Natural killer cell (primary cell): Measurements from ENCODE around the gene TFB1M. TPM values are rescaled to one million over a fixed set of nuclear protein-coding genes. Genes with fewer than 3 reads are reported as not detected.

Experiments used
- ATAC-seq, 3 donors: fragments of 150-1000 bp in 2 of 3; fragments of 200-7000 bp in 1 of 3; cut with Tn5 transposase; 1 replicate in 1 of 3; 2 replicates in 2 of 3; pipeline ENCODE4 v1.10.0; 2021; ENCODE audit warnings: mild to moderate bottlenecking in 2 of 3, moderate library complexity in 2 of 3
- DNase-seq, 2 donors: peaks; one replicate each; pipeline versions ENCODE4 v3.0.0 to v3.0.0-alpha.2; 2013 to 2021; ENCODE audit warnings: mixed read lengths in 1 of 2
- H3K27ac ChIP-seq: one replicate; pipeline ENCODE4 v1.5.1; 2013; ENCODE audit warnings: mild to moderate bottlenecking, low read length
- H3K27me3 ChIP-seq: one replicate; pipeline ENCODE4 v1.6.1; 2013; ENCODE audit warnings: low read length; ENCODE audit not compliant: control insufficient read depth, insufficient read depth
- H3K36me3 ChIP-seq: one replicate; pipeline ENCODE4 v1.6.1; 2013; ENCODE audit warnings: low read length; ENCODE audit not compliant: control insufficient read depth, insufficient read depth
- H3K4me1 ChIP-seq: one replicate; pipeline ENCODE4 v1.6.1; 2013; ENCODE audit warnings: low read length; ENCODE audit not compliant: control insufficient read depth, insufficient read depth
- H3K4me3 ChIP-seq: one replicate; pipeline ENCODE4 v1.5.1; 2013; ENCODE audit warnings: low read length
- H3K9me3 ChIP-seq: one replicate; pipeline ENCODE4 v1.6.1; 2013; ENCODE audit warnings: low read length; ENCODE audit not compliant: control insufficient read depth, insufficient read depth
- H3K27ac Mint-ChIP-seq, 2 donors: one replicate each; pipeline ENCODE4 v1.8.0; 2022; ENCODE audit warnings: mild to moderate bottlenecking in 2 of 2, mixed read lengths in 2 of 2, moderate library complexity in 1 of 2
- H3K27me3 Mint-ChIP-seq, 2 donors: one replicate each; pipeline ENCODE4 v1.8.0; 2022; ENCODE audit warnings: low read depth in 2 of 2, mixed read lengths in 2 of 2
- H3K36me3 Mint-ChIP-seq: one replicate; pipeline ENCODE4 v1.8.0; 2022; ENCODE audit warnings: mixed read lengths
- H3K4me1 Mint-ChIP-seq, 2 donors: one replicate each; pipeline ENCODE4 v1.8.0; 2022; ENCODE audit warnings: mixed read lengths in 2 of 2
- H3K4me3 Mint-ChIP-seq: one replicate; pipeline ENCODE4 v1.8.0; 2022; ENCODE audit warnings: mild to moderate bottlenecking, moderate library complexity, mixed read lengths
- H3K9me3 Mint-ChIP-seq, 2 donors: one replicate each; pipeline ENCODE4 v1.8.0; 2022; ENCODE audit warnings: mixed read lengths in 2 of 2
- WGBS: methylation state at CpG from one replicate; pipeline ENCODE4 v1.1.7; 2013; ENCODE audit warnings: missing lambda C conversion rate; ENCODE audit not compliant: insufficient coverage; 5-methylcytosine and 5-hydroxymethylcytosine counted together
- intact Hi-C: fragments of 100-400 bp; cut with micrococcal nuclease; formaldehyde crosslinking; loops from one replicate; pipeline ENCODE4 v1.14.2; 2022
- total RNA-seq, 4 donors: library from RNA; stranded (reverse); fragments of 120-200 nt in 1 of 4; gene quantifications; one replicate each; pipeline versions ENCODE4 v1.2.3 to v1.2.4, GENCODE V29; 2013 to 2022
- TF ChIP-seq, protein P1 (sequence below): fragments of 200-600 bp; IDR thresholded peaks from one replicate; pipeline ENCODE4 v1.8.0; 2022; ENCODE audit warnings: antibody characterized with exemption

Gene TFB1M
- total RNA-seq, 3 donors from 2014 or later (not counting 1 experiment from before 2014, with no cell fraction given): 14.1 to 20.1 (median 17.1) TPM

DNA sequence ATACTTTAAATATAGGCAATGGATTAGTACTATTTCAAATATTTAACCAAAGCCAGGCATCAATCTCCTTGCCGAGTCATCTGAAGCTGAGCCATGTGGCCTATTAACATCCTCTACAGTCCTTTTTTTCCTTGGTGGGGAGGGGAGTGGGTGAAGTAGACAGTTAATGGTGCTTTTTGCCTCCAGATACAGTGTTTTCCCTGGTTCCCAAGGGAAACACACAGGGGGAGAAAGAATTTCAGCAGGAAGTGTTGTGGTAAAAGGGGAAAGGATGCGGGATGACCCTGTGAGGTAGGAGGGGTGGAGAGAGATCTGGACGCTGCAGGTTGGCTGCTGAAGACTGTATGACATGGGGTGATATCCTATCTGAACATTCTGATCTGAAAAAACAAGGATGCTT is 40.9 kb downstream of the TFB1M start:
- no peaks in the 10 kb centered on the region for H3K27me3 ChIP-seq
- Mint-ChIP-seq H3K4me1 (peaks cover 5% of the 10 kb centered on the region in 2 donors), H3K27ac (no peak overlapping the region), H3K27me3 (no peaks in the 10 kb centered on the region), H3K36me3 (no peaks in the 10 kb centered on the region), H3K9me3 (no peaks in the 10 kb centered on the region), H3K4me3 (no peak overlapping the region)
- no peak for ATAC-seq
- 91% methylated on average over 2 of the region's 3 CpGs for WGBS
- H3K4me3 ChIP-seq: no peak overlapping the region
- no peaks in the 10 kb centered on the region for H3K9me3 ChIP-seq
- DNase-seq: no peak
- H3K36me3 ChIP-seq: peaks cover 18% of the 10 kb centered on the region
- no peak overlapping the region for H3K27ac ChIP-seq
- intact Hi-C loops: no loop called here
- TF ChIP-seq, protein P1, sequence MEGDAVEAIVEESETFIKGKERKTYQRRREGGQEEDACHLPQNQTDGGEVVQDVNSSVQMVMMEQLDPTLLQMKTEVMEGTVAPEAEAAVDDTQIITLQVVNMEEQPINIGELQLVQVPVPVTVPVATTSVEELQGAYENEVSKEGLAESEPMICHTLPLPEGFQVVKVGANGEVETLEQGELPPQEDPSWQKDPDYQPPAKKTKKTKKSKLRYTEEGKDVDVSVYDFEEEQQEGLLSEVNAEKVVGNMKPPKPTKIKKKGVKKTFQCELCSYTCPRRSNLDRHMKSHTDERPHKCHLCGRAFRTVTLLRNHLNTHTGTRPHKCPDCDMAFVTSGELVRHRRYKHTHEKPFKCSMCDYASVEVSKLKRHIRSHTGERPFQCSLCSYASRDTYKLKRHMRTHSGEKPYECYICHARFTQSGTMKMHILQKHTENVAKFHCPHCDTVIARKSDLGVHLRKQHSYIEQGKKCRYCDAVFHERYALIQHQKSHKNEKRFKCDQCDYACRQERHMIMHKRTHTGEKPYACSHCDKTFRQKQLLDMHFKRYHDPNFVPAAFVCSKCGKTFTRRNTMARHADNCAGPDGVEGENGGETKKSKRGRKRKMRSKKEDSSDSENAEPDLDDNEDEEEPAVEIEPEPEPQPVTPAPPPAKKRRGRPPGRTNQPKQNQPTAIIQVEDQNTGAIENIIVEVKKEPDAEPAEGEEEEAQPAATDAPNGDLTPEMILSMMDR: no peak
- no peaks in the 10 kb centered on the region for H3K4me1 ChIP-seq

DNA sequence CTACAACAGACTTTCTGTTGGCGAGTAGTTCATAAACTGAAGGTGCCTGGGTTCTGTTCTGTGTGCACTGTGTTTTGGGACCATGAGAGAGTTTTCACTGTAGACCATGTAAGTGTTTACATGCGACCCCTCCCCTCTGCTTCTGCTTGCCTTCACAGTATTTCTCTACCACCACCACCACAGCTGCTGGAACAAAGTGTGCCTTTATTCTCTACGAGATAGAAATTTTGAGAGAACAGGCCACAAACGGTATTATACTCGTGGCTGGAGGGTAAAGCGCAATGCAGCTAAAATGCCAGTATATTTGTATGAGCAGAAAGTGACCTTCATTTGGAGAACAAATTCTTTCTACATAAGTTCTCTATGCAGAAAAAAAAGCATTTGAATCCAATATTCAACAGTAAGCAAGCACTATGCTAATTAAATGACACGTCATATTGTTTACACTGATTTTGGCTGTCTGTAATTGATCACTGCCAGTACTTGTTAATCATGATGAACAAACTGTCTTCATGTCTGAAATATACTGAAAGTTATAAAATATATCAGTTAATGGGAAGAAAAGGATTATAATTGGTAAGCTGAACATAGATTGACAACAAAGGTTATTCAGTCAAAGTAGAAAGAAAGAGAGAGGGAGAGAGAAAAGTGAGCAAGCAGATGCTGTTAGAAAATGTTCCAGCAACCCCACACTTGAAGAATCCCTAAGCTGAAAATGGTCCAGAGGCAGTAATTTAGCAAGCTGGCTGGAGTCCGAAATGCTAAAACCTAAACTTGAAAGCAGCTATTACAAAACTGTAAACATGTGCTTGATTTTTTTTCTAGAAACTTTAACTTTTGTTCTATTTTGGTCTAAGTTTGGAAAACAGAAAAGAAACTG is 41.7 kb downstream of the TFB1M start:
- H3K4me1 Mint-ChIP-seq: peaks cover 6 to 11% of the 10 kb centered on the region in 2 donors
- Histone ChIP-seq H3K4me1 (no peaks in the 10 kb centered on the region), H3K9me3 (no peaks in the 10 kb centered on the region), H3K4me3 (no peak overlapping the region), H3K27me3 (no peaks in the 10 kb centered on the region), H3K36me3 (peaks cover 16% of the 10 kb centered on the region), H3K27ac (no peak overlapping the region)
- 93% methylated on average over 8 of the region's 8 CpGs for WGBS
- TF ChIP-seq, protein P1: no peak
- H3K27me3 Mint-ChIP-seq: no peaks in the 10 kb centered on the region
- no peaks in the 10 kb centered on the region for H3K9me3 Mint-ChIP-seq
- H3K4me3 Mint-ChIP-seq: no peak overlapping the region
- peak overlapping the region in 1 of 2 donors; percentile 28 for H3K27ac Mint-ChIP-seq
- H3K36me3 Mint-ChIP-seq: no peaks in the 10 kb centered on the region
- intact Hi-C loops: no loop called here
- ATAC-seq (no peak), DNase-seq (no peak)

DNA sequence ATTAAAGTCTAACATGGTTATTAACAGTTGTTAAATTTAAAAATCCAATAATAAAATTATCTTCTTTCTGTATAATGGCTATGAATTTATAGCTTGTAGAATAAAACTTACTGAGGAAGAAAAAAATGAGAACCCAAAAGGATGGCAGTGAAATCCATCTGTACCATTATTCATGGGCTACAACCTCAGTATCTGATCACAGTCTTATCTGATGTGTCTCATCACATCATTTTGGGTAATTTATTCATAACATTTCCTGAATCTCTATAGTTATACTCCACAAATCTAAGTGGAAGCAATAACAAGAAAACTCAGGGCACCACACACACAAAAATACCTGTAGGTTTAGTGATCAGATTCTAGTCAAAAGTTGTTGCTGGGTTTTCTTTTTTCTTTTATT is 43.1 kb downstream of the TFB1M start:
- Mint-ChIP-seq H3K36me3 (no peaks in the 10 kb centered on the region), H3K4me1 (peaks cover 6 to 11% of the 10 kb centered on the region in 2 donors), H3K27ac (no peak overlapping the region), H3K9me3 (no peaks in the 10 kb centered on the region), H3K27me3 (no peaks in the 10 kb centered on the region), H3K4me3 (no peak overlapping the region)
- no peaks in the 10 kb centered on the region for H3K27me3 ChIP-seq
- intact Hi-C loops: no loop called here
- H3K4me1 ChIP-seq: no peaks in the 10 kb centered on the region
- ATAC-seq (no peak), DNase-seq (no peak)
- H3K9me3 ChIP-seq: no peaks in the 10 kb centered on the region
- no peak overlapping the region for H3K4me3 ChIP-seq
- peaks cover 16% of the 10 kb centered on the region for H3K36me3 ChIP-seq
- TF ChIP-seq, protein P1: no peak
- no peak overlapping the region for H3K27ac ChIP-seq
